Endometrium (tissue), 2 donors: ENCODE results near the gene DDB1.

ENCODE experiments used
- FAIRE-seq: peaks from 2 replicates; lab custom pipeline; 2012; peaks lifted over from hg19 to GRCh38; lab: Jason Lieb, UNC
- donor health status: control.
- donor health status: control.

Gene DDB1

DNA sequence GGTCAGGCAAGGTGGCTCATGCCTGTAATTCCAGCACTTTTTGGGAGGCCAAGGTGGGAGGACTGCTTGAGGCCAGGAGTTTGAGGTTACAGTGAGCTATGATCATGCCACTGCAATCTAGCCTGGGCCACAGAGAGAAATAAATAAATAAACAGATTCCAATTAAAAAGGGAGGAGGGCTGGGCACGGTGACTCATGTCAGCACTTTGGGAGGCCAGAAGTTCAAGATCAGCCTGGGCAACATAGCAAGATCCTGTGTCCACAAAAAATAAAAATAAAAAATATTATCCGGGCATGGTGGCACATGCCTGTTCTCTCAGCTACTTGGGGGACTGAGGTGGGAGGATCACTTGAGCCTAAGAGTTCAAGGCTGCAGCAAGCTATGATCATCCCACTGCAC, 21.3 kb upstream of the DDB1 start:
- FAIRE-seq, result no peak

DNA sequence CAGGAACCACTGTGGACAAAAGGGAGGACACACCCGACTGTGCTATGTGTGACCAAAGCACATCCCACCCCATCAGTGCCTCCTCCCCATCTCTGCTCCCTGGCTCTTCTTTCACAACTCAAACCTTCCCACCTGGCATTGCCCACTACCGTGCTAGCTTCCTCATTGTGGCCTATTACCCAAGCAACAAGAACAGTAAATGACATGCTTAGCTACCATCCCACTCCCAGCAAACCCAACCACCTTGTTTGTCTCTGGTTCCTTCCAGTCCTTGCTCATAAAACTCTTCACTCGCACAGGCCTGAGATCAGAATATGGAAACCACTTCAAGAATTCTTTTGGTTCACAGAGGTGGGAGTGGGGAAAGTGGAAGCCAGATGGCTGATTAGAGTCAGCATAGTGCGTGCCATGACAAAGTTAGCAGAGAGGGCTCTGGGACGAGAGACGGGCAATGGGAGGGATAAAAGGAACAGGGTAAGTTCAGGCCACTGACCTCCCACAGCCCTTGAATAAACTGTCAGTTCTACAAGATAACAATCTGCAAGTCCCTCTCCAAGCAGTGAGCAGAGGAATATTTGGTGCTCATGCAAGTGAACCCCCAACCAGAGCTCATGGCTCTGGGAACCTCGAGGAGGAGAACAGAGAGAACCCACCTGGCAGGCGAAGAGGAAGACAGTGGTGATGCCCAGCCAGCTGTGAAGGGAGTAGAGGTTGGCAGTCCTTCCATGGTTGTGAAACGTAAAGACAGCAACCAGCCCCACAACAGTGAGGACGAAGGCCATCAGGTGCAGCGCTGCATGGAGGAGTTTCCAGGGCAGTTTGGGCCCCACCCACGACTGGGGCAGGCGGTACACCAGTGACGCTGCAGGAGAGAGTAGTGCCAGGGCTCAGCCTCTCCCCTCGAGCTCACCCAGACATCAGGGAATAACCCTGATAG, 20.5 kb upstream of the DDB1 start:
- FAIRE-seq, result no peak

DNA sequence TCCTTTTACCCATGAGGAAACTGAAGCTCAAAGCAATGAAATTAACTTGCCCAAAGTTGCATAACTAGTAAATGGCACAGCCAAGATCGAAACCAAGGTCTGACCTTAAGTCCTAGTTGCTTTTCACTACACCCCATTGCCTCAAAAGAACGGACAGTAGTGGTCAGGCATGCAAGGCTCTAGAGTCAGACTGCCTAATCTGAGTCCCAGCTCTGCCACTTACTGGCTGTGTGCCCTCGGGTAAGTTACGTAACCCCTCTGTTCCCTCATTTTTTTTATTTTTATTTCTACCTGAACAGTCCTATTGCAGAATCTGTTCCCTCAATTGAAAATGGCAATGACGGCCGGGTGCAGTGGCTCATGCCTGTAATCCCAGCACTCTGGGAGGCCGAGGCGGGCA, 19.1 kb upstream of the DDB1 start:
- no peak for FAIRE-seq

DNA sequence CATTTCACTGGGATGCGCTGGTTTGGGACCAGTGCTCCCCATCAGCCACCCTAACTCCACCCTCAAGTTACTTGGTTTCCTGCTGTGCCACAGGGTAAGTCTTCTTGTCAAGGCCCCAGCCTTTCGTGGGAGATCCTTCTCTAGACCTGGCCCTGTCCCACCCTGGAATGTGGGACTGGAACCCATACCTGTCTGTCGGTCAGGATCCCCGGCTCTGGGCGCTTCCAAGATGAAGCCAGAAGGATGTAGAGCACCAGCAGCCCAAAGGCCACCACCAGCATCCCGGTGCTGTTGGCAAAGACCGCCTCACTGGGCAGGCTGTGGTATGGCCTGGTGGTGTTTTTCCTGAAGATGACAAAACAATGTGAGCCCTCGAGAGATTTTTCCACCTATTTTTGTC, 17.9 kb upstream of the DDB1 start:
- FAIRE-seq, result no peak

DNA sequence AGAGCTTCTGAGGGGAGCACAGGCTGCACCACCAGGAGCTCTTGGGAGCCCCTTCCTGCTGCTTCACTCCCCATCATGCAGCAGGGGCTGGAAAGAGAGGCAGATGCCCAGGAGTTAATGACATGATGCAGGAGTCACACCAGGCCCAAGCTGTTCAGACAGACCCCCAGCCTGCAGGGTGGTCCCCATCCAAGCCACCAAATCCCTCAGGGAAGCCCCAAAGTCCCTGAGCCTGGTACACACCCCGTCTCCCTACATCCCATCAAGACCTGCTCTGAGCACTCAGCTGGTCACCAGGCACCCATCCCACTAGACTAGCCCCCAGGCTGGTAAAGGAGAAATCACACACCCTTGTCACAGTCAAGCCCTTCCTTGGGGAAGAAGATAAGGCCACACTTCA, 17.4 kb upstream of the DDB1 start:
- FAIRE-seq, result no peak

DNA sequence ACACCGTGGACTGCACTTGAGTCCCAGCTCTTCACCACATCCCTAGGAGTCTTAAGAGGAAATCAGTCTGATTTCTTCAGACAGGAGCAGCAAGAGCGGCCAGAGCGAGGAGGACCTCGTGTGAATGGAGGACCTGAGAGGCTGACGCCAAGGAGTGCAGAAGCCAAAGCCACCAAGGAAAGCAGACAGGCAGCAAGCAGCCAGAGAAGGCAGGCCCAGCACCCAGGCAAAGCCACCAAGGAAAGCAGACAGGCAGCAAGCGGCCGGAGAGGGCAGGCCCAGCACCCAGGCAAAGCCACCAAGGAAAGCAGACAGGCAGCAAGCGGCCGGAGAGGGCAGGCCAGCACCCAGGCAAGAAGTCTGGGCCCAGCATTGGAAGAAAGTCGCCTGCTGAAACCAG, 17.0 kb upstream of the DDB1 start:
- FAIRE-seq, result no peak

DNA sequence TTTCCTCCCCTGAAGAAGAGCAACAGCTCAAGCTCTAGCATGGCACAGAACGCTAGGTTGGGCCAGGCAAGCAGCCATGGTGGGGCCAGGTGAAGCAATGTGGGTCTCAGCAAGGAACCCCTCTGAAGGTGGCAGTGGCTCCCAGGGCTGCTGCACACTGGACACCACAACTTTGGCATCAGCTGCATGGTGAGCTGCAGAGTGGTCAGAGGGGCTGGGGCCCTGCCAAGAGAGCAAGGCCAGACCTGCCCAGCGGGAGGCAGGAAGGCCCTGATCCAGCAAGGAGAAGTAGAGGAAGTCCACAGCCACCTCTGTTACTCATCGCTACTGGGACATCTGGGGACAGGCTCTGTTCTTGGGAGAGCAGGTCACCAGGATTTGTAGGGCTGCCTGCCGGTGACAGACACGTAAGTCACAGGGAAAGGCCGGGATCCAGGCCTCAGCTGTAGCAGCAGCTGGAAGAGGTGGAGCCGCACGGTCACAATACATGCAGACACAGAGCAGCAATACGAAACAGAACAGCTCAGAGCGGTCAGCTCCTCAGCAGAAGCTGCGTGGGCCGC, 16.4 kb upstream of the DDB1 start:
- FAIRE-seq, result no peak

DNA sequence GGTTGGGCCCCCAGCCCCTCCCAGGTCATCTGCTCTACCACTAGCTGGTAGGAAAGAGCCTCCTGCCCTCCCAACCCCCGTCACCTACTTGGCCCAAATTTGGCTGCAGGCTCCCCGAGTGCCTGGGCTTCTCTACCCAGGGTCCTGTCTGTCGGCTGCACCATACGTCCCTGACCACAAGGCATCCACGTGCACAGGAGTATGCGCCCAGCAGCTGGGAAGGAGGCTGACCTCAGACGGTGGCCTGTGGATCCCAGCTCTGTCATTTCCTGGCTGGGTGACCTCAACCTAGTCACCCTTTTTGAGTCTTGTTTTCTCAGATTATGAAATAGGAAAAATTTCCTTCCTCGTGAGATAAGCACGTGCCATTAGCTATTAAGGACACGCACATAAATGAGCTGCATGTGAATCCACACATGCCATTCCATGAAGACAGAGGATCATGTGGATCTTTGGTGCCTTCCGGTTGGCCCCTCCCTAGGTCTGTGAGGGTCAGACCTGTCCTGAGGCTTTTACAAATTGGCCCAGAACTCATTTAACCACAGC, 15.1 kb upstream of the DDB1 start:
- FAIRE-seq, result no peak

DNA sequence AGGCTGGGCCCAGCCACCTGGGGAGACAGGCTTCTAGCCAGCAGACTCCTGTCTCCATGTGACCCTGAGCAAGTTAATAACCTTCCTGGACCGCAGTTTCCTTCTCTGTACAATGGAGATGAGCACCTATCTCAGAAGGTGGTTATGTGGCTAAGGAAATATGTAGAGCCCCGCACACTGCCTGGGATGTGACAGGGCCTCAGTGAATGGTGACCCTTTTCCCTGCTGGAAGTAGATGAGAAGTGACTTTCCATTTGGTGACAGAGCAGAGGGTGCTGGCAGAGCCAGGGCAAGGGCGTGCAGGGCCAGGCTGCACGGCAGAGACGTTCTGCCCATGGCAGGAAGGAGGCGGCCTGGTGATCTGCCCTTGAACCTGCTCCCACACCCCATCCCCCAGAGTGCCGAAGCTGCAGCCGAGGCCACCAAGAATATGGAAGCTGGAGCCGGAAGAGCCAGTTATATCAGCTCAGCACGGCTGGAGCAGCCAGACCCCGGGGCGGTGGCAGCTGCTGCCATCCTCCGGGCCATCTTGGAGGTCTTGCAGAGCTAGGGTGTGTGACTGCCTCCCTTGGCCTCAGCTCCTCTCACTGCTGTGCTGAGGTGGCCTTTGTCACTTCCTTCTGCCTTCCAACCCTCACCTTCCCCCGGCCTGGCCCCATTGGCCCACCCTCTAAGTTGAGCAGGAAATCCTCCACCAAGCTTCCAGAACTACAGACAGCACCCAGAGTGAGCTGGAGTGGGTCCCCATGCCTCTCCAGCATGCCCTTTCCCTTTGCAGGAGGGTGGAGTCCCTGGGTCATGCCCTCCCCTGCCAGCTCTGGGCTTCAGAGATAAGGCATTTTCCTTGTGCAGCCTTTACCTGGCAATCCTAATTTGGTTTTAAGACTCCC, 13.3 kb upstream of the DDB1 start:
- no peak for FAIRE-seq

DNA sequence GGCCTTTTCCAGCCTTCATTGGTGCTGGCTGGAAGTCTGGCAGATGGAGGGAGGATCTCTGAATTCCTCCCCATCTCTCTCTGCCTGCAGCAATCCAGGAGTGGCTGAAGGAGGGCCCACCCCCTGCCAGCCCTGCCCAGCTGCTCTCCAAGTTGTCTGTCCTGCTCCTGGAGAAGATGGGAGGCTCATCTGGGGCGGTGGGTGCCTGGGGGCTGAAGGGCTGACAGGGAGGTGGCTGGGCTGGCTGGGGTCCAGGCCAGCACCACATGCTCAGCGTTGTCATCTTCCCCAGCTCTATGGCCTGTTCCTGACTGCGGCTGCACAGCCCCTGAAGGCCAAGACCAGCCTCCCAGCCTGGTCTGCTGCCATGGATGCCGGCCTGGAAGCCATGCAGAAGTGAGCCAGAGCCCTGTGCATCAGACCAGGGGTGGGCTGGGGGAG, 12.3 kb upstream of the DDB1 start:
- no peak for FAIRE-seq

DNA sequence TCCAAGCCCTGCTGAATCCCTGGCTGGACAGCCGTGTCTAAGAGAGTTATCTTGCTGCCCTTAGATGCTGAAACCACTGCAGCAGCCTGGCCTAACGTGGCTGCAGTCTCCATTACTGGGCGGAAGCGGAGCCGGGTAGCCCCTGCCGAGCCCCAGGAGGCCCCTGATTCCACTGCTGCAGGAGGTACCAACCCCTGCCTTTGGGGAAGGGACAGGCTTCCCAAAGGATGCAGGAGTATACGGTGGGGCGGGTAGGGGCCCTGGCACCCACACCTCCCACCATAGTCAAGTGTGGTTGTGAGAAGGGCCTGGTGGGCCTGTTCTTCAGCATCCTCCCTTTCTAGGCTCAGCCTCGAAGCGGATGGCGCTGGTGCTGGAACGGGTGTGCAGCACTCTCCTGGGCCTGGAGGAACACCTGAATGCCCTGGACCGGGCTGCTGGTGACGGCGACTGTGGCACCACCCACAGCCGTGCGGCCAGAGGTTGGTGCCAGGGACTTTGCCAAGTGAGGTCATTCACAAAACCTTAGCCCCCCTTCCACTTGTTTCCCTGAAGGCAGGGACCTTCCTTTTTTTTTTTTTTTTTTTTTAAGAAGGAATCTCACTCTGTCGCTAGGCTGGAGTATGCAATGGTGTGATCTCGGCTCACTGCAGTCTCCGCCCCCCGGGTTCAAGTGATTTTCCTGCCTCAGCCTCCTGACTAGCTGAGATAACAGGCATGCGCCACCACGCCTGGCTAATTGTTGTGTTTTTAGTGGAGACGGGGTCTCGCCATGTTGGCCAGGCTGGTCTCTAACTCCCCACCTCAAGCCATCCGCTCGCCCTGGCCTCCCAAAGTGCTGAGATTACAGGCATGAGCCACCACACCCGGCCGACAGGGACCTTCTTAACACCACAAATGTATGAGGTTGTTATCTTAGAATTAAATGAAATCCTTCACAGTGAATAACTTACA, 11.2 kb upstream of the DDB1 start:
- FAIRE-seq, result no peak

DNA sequence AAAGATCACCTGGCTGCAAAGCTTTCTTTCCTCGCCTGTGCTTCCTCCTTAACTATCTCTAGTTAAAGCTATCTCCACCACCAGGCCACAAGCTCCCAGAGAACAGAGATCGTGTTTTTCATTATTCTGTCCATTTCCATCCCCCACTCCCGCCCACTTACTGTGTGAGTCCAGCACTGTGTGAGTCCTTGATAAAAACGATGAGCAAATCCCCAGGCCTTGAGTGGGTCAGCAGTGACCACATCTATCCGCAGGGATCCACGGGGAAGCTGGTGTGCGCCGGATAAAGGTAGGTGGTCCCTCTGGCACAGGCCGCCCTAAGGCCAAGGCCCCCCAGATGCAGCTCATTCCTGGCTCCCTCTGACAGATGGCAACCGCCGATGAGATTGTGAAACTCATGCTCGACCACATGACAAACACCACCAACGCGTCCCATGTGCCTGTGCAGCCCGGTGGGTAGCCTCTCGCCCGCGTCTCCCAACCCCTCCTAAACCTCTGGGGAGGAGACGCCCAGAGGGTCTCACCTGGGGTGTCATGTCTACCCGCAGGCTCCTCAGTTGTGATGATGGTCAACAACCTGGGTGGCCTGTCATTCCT, 9.4 kb upstream of the DDB1 start:
- no peak for FAIRE-seq

DNA sequence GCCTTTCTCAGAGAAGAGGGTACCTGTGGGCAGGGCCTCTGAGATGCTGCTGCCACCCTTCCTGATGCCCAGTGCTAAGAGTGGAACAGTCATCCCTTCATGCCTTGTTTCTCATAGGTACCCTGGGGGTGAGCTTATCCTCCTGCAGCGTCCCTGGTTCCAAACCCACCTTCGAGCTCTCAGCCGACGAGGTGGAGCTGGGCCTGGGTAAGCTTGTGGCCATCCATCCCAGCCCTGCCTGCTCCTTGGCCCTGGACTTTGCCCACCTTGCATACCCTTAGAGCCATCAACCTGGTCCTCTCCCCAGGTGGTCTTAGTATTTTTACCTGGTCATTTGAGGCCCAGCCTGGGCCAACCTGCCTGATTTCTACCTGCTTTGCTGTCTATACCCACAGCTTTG, 8.8 kb upstream of the DDB1 start:
- no peak for FAIRE-seq

DNA sequence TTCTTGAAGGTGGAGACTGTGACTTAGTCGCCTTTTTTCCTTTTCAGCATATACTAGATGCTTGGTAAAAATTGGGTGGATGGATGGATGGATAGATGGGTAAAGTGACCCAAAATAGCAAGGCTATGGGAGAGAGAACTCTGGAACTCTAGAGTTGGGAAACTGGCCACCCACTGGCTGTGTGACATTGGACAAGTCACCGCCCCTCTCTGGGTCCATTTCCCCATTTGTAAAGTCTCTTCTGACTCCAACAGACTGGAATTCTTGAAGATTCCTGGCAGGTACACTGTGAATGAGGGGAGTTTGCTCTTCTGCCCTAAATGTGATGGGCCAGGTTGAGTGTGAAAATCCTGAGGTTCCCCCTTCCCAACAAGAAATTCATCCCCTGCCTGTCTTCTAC, 8.1 kb upstream of the DDB1 start:
- no peak for FAIRE-seq

DNA sequence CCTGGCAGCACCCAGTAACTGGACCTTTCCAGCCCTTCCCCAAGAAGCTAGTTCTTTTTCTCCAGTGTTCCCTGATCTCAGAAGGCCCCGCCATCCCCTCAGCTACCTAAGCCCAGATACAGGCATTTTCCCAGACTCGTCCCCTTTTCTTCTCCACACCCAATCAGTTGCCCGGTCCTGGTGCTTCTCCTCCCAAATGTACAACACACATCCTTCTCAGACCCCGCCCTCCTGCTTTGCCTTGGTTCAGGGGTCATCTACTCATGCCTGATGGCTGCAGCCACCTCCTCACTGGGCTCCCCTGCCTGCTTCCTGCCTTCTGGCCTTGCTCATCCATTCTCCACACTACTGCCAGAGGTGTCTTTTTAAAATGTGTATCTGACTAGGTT, 6.6 kb upstream of the DDB1 start:
- no peak for FAIRE-seq

DNA sequence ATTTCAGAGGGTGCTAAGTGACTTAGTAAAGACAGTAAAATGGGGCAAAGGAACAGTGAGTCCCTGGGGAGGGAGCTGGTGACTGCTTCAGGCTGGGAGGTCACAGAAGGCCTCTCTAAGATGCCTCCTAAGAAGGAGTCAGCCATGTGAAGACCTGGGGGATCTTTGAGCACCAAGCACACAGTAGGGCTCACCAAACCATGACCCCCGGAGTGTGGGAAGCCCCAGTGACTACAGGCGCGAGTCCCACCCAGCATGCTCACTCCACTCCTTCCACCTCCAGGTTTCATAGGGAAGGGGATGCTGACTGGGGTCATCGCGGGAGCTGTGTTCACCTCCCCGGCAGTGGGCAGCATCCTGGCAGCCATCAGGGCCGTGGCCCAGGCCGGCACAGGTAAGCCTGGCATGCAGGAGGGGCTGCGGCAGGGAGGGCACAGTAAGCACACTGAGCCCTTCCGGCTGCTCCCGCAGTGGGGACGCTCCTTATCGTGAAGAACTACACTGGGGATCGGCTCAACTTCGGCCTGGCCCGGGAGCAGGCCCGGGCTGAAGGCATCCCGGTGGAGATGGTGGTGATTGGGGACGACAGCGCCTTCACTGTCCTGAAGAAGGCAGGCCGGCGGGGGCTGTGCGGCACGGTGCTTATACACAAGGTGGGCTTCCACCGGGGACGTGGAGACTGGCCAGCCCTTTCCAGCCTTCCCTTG, 6.0 kb upstream of the DDB1 start:
- no peak for FAIRE-seq

DNA sequence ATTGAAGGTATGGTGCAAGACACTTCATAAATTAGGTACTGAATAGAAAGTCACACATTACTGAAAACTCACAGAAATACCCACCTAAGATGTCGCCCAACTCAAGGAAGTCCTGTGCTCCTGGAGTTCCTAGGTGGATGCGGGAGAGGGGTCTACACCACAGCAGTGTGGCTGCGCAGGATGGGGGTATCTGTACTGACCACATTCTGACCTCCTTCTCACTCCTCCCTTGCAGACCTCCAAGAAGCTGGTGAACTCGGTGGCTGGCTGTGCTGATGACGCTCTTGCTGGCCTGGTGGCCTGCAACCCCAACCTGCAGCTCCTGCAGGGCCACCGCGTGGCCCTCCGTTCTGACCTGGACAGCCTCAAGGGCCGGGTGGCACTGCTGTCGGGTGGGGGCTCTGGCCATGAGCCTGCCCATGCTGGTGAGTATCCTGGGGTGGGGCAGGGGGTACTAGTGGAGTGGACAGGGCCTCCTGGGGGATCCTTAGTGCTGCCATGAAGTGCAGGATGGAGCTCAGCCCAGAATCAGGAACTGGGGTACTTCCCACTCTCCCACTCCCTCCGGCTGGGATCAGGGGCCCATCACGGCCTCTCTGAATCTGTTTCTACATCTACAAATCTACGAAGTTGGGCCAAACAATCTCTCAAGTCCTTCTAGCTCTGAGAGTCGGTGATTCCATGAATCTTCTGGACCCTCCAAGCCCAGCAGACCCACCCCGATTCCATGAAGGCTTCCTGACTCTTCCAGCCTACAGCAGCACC, 5.0 kb upstream of the DDB1 start:
- no peak for FAIRE-seq

DNA sequence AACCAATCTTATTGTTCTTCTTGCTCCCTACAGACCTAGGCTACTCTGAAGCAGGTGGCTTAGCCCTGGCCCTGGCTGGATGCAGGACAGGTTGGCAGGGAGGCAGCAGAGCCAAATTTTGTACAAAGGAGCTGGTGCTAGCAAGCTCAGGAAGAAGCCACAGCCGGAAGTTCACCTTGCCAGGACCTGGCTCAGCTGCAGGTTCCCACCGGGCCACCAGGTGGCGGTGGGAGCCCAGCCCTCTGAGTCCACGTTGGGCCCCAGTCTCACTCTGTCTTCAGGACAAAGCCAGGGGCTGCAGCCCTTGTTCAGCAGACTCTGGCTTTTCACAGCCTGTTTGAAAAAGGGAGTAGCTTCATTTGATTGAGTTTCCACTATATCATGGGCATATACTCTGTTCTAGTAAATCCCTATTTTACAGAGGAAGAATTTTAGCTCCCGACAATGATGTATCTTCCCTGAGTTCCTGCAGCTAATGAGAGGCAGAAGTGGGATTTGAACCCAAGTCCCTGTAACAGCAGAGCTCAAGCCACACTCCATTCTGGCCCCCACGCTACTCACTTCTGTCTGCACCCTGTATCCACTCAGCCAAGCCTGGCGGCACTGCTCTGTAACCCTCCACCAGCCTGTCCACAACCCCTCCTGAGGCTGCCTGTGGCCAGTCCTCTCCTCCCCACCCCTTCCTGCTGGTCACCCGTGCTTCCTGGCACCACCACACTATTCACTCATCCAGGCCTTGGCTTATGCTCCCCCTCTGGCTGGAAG, 3.4 kb upstream of the DDB1 start:
- no peak for FAIRE-seq

DNA sequence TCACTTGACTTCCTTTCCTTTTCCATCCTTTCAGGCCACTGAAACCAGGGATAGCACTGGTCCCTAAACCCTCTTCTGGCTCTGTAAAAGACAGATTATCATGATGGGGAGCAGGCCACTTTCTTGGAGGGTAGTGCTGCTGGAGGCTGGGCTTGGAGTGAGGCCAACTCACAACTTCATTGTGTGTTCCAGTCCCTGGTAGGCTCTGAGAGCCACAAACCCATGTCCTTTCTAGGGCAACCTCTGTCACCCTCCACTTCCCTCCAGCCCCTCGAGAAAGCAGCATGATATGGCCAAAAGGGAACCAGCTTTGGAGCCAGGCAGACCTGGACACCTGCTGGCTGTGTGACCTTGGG, 2.4 kb upstream of the DDB1 start:
- no peak for FAIRE-seq
